HEK293T (cell line): ENCODE data around the gene OR7C1.
A peak's percentile ranks its signal among the peaks of the same experiment; 100 is the strongest.
"Not testable (repeated sequence)": the region's sequence is repeated elsewhere in the genome, so short reads cannot be mapped to it uniquely, and the experiment has no call there.

ENCODE experiments used
- CTCF ChIA-PET: fragments of 350-600 bp; formaldehyde crosslinking; extraction: SDS; loops from one replicate; lab custom pipeline; 2021; ENCODE audit warnings: antibody characterized with exemption, inconsistent platforms; lab: Yijun Ruan, JAX
- POLR2A ChIA-PET: fragments of 350-600 bp; formaldehyde crosslinking; extraction: SDS; loops from one replicate; lab custom pipeline; 2020; ENCODE audit warnings: antibody characterized with exemption, inconsistent platforms; lab: Yijun Ruan, JAX
- DNase-seq: peaks from one replicate; pipeline ENCODE4 v3.0.0; 2012; ENCODE audit warnings: mixed read lengths; ENCODE audit errors: extremely low spot score
- ARNT ChIP-seq: fragments of 450-650 bp; IDR thresholded peaks from 2 replicates; pipeline ENCODE4 v1.6.1; 2017; ENCODE audit warnings: mild to moderate bottlenecking
- BHLHE40 ChIP-seq: fragments of 450-650 bp; IDR thresholded peaks from 2 replicates; pipeline ENCODE4 v1.6.1; 2016; ENCODE audit warnings: mild to moderate bottlenecking, moderate library complexity, borderline replicate concordance
- CTBP1 ChIP-seq: fragments of 450-650 bp; IDR thresholded peaks from 2 replicates; pipeline ENCODE4 v1.6.1; 2016; ENCODE audit warnings: borderline replicate concordance
- ELF4 ChIP-seq: fragments of 450-650 bp; IDR thresholded peaks from 2 replicates; pipeline ENCODE4 v1.6.1; 2017; ENCODE audit warnings: antibody characterized with exemption
- FOXA1 ChIP-seq: fragments of 450-650 bp; IDR thresholded peaks from 2 replicates; pipeline ENCODE4 v1.6.1; 2016; ENCODE audit warnings: mild to moderate bottlenecking
- FOXK2 ChIP-seq: fragments of 450-650 bp; IDR thresholded peaks from 2 replicates; pipeline ENCODE4 v1.6.1; 2016; ENCODE audit warnings: mild to moderate bottlenecking
- FOXM1 ChIP-seq: fragments of 450-650 bp; IDR thresholded peaks from 2 replicates; pipeline ENCODE4 v1.6.1; 2017; ENCODE audit warnings: mild to moderate bottlenecking, borderline replicate concordance
- HDGF ChIP-seq: fragments of 450-650 bp; IDR thresholded peaks from 2 replicates; pipeline ENCODE4 v1.6.1; 2017; ENCODE audit warnings: antibody characterized with exemption, borderline replicate concordance
- L3MBTL2 ChIP-seq: fragments of 450-650 bp; conservative IDR thresholded peaks from 2 replicates; pipeline ENCODE4 v1.6.1; 2016; ENCODE audit warnings: mild to moderate bottlenecking
- LEF1 ChIP-seq: fragments of 450-650 bp; IDR thresholded peaks from 2 replicates; pipeline ENCODE4 v1.6.1; 2017; ENCODE audit warnings: mild to moderate bottlenecking, borderline replicate concordance
- NFRKB ChIP-seq: fragments of 450-650 bp; IDR thresholded peaks from 2 replicates; pipeline ENCODE4 v1.6.1; 2016; ENCODE audit warnings: mild to moderate bottlenecking, moderate library complexity
- PKNOX1 ChIP-seq: fragments of 450-650 bp; IDR thresholded peaks from 2 replicates; pipeline ENCODE4 v1.6.1; 2016
- SP1 ChIP-seq: fragments of 450-650 bp; IDR thresholded peaks from 2 replicates; pipeline ENCODE4 v1.6.1; 2017
- SUZ12 ChIP-seq: fragments of 450-650 bp; IDR thresholded peaks from 2 replicates; pipeline ENCODE4 v1.6.1; 2016; ENCODE audit warnings: mild to moderate bottlenecking
- TARDBP ChIP-seq: fragments of 450-650 bp; IDR thresholded peaks from 2 replicates; pipeline ENCODE4 v1.6.1; 2016
- ZNF384 ChIP-seq: fragments of 450-650 bp; IDR thresholded peaks from 2 replicates; pipeline ENCODE4 v1.6.1; 2016

The OR7C1 gene

GRCh38 chr19:14796021-14796420 is 39.0 kb downstream of the OR7C1 start:
- ChIA-PET POLR2A (no interaction called here), CTCF (interaction anchor here (2.3 kb wide), 1 partner anchor 10 kb away, joined by 9 read pairs; no protein-coding TSS in a partner anchor)
- no peak for DNase-seq
- TF ChIP-seq HDGF (no peak), ZNF384 (no peak), PKNOX1 (no peak), ARNT (no peak)

DNA sequence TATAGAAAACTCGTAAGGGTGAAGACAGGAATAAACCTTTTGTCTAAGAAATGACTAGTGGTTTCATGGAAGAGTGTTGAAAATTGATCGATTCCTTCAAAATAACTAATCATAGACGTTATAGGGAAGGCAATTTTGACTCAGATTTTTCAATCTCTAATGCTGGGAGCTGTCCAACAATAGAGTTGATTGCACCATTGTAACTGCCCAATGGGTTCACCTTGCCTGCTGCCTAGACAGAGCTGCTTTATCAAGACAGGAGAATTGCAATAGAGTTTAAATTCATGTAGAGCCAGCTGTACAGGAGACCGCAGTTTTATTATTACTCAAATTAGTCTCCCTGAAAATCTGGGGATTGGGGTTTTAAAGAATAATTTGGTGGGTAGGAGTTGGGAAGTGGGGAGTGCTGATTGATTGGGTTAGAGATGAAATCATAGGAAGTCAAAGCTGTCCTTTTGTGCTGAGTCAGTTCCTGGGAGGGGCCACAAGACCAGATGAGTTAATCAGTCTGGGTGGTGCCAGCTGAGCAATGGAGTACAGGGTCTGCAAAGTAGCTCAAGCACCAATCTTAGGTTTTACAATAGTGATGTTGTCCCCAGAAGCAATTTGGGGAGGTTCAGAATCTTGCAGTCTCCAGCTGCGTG is 39.8 kb downstream of the OR7C1 start:
- POLR2A ChIA-PET, result no interaction called here
- TF ChIP-seq BHLHE40, result no peak
- TF ChIP-seq LEF1, result no peak
- TF ChIP-seq ELF4, result no peak
- TF ChIP-seq FOXK2, result no peak
- no peak for TF ChIP-seq NFRKB
- CTCF ChIA-PET, result no interaction called here
- DNase-seq, result no peak

- CTCF ChIA-PET, POLR2A ChIA-PET, DNase-seq: not testable (repeated sequence)
Measured at GRCh38 chr19:14792250-14792649, 42.7 kb downstream of the OR7C1 start.

GRCh38 chr19:14786421-14786851 is 48.5 kb downstream of the OR7C1 start:
- ChIA-PET POLR2A (no interaction called here), CTCF (interaction anchor here (0.5 to 1.5 kb wide), 6 partner anchors 10 to 368 kb away, joined by 3 to 17 read pairs (median 4); partner anchors contain the start of gene ZNF333)
- TF ChIP-seq FOXA1 (no peak), L3MBTL2 (peak; percentile 57; the same call in 1 of the 2 replicates)
- peak; percentile 73 for DNase-seq

DNA sequence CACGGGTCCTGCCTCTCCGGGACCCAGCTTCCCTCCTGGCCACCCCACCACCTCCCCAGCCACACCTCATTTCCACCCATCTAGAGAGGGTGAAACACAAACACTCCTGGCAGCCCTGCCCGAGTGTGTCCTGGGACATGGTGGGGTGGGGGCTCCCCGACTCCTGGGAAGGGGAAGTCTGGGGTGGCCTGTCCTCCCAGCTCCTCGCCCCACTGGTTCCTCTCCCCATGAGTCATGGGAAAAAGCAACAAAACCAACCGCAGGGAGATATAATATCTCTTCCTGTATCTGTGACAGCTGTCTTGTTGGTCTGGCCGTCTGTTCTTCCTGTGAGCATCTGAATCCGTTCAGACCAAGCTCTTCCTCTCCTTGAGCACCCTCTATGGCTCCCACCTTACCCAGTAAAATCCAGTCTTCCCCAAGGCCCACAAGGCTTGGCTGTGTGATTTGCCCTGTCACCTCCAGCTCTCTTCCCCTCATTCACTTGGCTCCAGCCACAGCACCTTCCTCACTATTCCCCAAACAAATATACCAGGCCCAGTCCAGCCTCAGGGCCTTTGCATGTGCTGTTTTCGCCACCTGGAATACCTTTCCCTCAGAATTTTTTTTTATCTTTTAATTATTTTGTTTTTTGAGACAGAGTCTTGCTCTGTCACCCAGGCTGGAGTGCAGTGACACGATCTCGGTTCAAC is 49.7 kb downstream of the OR7C1 start:
- POLR2A ChIA-PET, DNase-seq: not testable (repeated sequence)
- CTCF ChIA-PET, result interaction anchor here (1.5 kb wide), 2 partner anchors 9 to 12 kb away, joined by 9 to 17 read pairs; no protein-coding TSS in a partner anchor

DNA sequence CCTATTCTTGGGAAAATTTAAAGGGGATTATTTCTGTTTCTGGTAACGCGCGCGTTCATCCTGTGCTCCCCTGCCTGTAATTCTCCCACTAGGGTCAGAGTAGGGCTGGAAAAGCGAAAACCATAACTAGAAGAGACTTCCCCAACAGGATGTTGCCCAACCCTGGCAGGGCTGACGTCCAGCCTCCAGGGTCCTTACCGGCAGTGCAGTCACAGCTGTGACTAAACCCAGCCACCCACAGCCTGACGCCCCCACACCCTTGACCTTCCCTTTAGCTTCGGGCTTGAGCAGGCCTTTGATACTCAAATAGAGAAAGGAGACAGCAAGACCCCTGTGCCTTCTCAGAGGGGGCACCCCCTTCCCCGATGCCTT is 50.3 kb downstream of the OR7C1 start:
- POLR2A ChIA-PET, CTCF ChIA-PET, DNase-seq: not testable (repeated sequence)

GRCh38 chr19:14783410-14783998 is 51.5 kb downstream of the OR7C1 start:
- CTCF ChIA-PET, DNase-seq, POLR2A ChIA-PET: not testable (repeated sequence)

- TF ChIP-seq ARNT (no peak), FOXA1 (no peak), SP1 (no peak), SUZ12 (no peak), FOXK2 (no peak), ZNF384 (no peak), BHLHE40 (no peak), ELF4 (no peak), TARDBP (no peak), NFRKB (no peak), PKNOX1 (no peak), FOXM1 (no peak), CTBP1 (no peak), HDGF (no peak), LEF1 (no peak), L3MBTL2 (no peak)
- POLR2A ChIA-PET, result no interaction called here
- DNase-seq, result no peak
- CTCF ChIA-PET, result no interaction called here
Measured at GRCh38 chr19:14782626-14783409, 52.2 kb downstream of the OR7C1 start.

DNA sequence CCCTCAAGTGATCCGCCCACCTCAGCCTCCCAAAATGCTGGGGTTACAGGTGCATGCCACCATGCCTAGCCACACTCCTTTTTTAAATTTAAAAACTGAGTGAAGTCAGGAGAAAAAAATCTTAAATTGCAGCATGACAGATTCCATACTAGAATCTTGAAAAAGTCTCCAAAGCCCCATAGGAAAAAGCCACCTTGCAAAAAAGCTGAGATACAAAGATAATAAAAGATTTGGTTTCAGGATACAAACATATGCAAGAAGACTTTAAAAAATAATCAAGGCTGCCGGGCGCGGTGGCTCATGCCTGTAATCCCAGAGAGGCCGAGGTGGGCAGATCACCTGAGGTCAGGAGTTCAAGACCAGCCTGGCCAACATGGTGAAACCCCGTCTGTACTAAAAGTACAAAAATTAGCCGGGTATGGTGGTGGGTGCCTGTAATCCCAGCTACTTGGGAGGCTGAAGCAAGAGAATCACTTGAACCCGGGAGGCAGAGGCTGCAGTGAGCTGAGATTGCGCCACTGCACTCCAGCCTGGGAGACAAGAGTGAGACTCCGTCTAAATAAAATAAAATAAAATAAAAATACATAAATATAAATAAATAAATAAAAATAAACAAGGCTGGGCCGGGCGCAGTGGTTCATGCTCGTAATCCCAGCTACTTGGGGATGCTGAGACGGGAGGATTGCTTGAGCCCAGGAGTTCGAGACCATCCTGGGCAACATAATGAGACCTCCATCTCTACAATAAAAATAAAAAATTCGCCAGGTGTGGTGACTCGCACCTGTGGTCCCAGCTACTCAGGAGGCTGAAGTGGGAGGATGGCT is 53.1 kb downstream of the OR7C1 start:
- DNase-seq, CTCF ChIA-PET, POLR2A ChIA-PET: not testable (repeated sequence)

- CTCF ChIA-PET, DNase-seq, POLR2A ChIA-PET: not testable (repeated sequence)
Measured at GRCh38 chr19:14780622-14781225, 54.3 kb downstream of the OR7C1 start.
